ENCODE measurements around the gene ASCL1.

- TF ChIP-seq NR1H2 (CRISPR knock-in tag; IDR thresholded peaks at IDR 0.05) (no peak), RFX5 (IDR thresholded peaks at IDR 0.05; ENCODE audit: low read depth, low read length) (no peak), CTCF (IDR thresholded peaks at IDR 0.05 in 2 of 3, conservative IDR thresholded peaks at IDR 0.05 in 1 of 3; ENCODE audit: insufficient read depth in 2 of 3, low read depth in 1 of 3, low read length in 3 of 3) (no peak), MAFF (IDR thresholded peaks at IDR 0.05; ENCODE audit: low read length) (no peak), ZNF561 (CRISPR knock-in tag; conservative IDR thresholded peaks at IDR 0.05) (no peak), JUN (IDR thresholded peaks at IDR 0.05; ENCODE audit: borderline replicate concordance, low read depth, low read length) (no peak), JUN (CRISPR knock-in tag; IDR thresholded peaks at IDR 0.05; ENCODE audit: borderline replicate concordance) (no peak), YY1 (IDR thresholded peaks at IDR 0.05; ENCODE audit: borderline replicate concordance in 1 of 3, control insufficient read depth in 1 of 3, extremely low read depth in 1 of 3, insufficient read depth in 3 of 3, insufficient read length in 1 of 3, insufficient replicate concordance in 2 of 3, low read depth in 1 of 3, low read length in 2 of 3) (no peak)
These were observed 37.2 kb upstream of the ASCL1 start for GRCh38 chr12:102920271-102920670.
